Panc1 (cell line): ENCODE results near the gene ADAT2. TPM values are rescaled to one million over a fixed set of nuclear protein-coding genes. Genes with fewer than 3 reads are reported as not detected.
"Not testable (repeated sequence)": the region's sequence is repeated elsewhere in the genome, so short reads cannot be mapped to it uniquely, and the experiment has no call there.

Experiments used
- ATAC-seq: fragments of 200-7000 bp; cut with Tn5 transposase; 2 replicates; pipeline ENCODE4 v1.9.1; 2020; ENCODE audit warnings: mild to moderate bottlenecking, moderate library complexity
- BruUV-seq: library from RNA; stranded (reverse); fragments of 400-500 nt; replicated peaks from 2 replicates; lab custom pipeline; 2021; lab: Mats Ljungman, UMichigan
- CTCF ChIA-PET: fragments of 300-600 bp; sonication (Branson Sonifier 250); formaldehyde crosslinking; loops from one replicate; lab custom pipeline; 2022; ENCODE audit warnings: antibody characterized with exemption; lab: Charles Lee
- POLR2A ChIA-PET: fragments of 300-600 bp; sonication (Branson Sonifier 250); formaldehyde crosslinking; loops from one replicate; lab custom pipeline; 2022; ENCODE audit warnings: antibody characterized with exemption; lab: Charles Lee
- DNase-seq: peaks from one replicate; pipeline ENCODE4 v3.0.0-alpha.2; 2010; ENCODE audit warnings: low read depth, low spot score
- H3K27ac ChIP-seq: 2 replicates; pipeline ENCODE4 v1.5.1; 2011; ENCODE audit warnings: mild to moderate bottlenecking, low read length, inconsistent platforms
- H3K27me3 ChIP-seq: fragments of 200-500 bp; sonication (Bioruptor generic); 2 replicates; pipeline ENCODE4 v1.6.0; 2014; ENCODE audit warnings: low read length, inconsistent platforms; ENCODE audit not compliant: control insufficient read depth, insufficient read depth
- H3K36me3 ChIP-seq: fragments of 200-500 bp; sonication (Bioruptor generic); 2 replicates; pipeline ENCODE4 v1.5.1; 2014; ENCODE audit warnings: inconsistent platforms, mild to moderate bottlenecking, low read length, moderate library complexity; ENCODE audit not compliant: control insufficient read depth, insufficient read depth
- H3K4me1 ChIP-seq: 2 replicates; pipeline ENCODE4 v1.5.1; 2011; ENCODE audit warnings: inconsistent platforms, mild to moderate bottlenecking, low read length, moderate library complexity; ENCODE audit not compliant: control insufficient read depth, insufficient read depth
- H3K4me3 ChIP-seq, 2 experiments: 2 replicates each; pipeline ENCODE4 v1.5.1; 2011 to 2012; ENCODE audit warnings: low read depth in 2 of 2, low read length in 2 of 2, mild to moderate bottlenecking in 2 of 2, inconsistent platforms in 1 of 2, moderate library complexity in 1 of 2
- H3K9me3 ChIP-seq: fragments of 200-500 bp; sonication (Bioruptor generic); 2 replicates; pipeline ENCODE4 v1.5.1; 2014; ENCODE audit warnings: low read depth, mild to moderate bottlenecking, inconsistent platforms, low read length, moderate library complexity; ENCODE audit not compliant: control insufficient read depth, insufficient read depth
- CTCF ChIP-seq: fragments of 450-650 bp; IDR thresholded peaks from 2 replicates; pipeline ENCODE4 v1.5.1; 2017; ENCODE audit warnings: mild to moderate bottlenecking
- POLR2AphosphoS5 ChIP-seq: IDR thresholded peaks from 2 replicates; pipeline ENCODE4 v1.6.1; 2012; ENCODE audit warnings: mild to moderate bottlenecking, low read depth, low read length, moderate library complexity
- SIN3A ChIP-seq: IDR thresholded peaks from 2 replicates; pipeline ENCODE4 v1.6.1; 2012; ENCODE audit warnings: low read depth, mild to moderate bottlenecking, low read length, moderate library complexity, borderline replicate concordance; ENCODE audit not compliant: insufficient read depth
- TCF7L2 ChIP-seq: IDR thresholded peaks from 2 replicates; pipeline ENCODE4 v1.6.1; 2011; ENCODE audit warnings: mild to moderate bottlenecking, low read depth, low read length, inconsistent platforms
- in situ Hi-C: cut with HindIII; loops from 2 replicates; pipeline ENCODE4 v1.10.0; 2016; ENCODE audit warnings: low sequenced_read_pairs, low pct_unique_long_range_greater_than_20kb
- intact Hi-C: fragments of 100-400 bp; cut with micrococcal nuclease; formaldehyde crosslinking; loops from one replicate; pipeline ENCODE4 v1.10.0; 2022; ENCODE audit not compliant: unreplicated experiment
- total RNA-seq: library from RNA; stranded (reverse); gene quantifications from one replicate; pipeline ENCODE4 v1.2.1, GENCODE V29; 2021; ENCODE audit not compliant: unreplicated experiment
- TF ChIP-seq, protein P1 (sequence below), 2 experiments: IDR thresholded peaks; 2 replicates each; pipeline ENCODE4 v1.6.1; 2011 to 2012; ENCODE audit warnings: low read depth in 2 of 2, control low read depth in 1 of 2, low read length in 1 of 2, mild to moderate bottlenecking in 1 of 2, moderate library complexity in 1 of 2; ENCODE audit not compliant: insufficient read depth in 1 of 2

Gene ADAT2
- total RNA-seq, 1 experiment from 2014 or later = 6.4 TPM

DNA sequence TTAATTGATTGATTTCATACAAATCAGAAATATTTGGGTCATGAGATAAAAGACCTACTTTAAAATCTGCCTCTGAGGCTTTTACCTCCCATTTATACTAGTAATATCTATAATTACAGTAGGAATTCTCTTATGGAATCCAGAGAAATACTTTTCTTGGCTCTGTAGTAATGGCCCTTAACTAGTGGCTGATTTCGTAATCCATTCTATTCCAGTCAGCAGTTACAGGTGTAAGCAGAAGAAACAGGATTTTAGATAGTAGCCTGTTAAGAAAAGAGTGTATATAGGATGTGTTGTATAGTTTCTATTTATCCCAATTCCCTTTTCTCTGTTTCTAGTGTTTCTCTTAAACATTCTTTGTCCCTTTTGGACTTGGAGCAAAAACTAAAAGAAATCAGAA is 21.3 kb upstream of the ADAT2 start:
- Histone ChIP-seq H3K27me3 (no peaks in the 10 kb centered on the region), H3K4me1 (no peaks in the 10 kb centered on the region), H3K36me3 (no peaks in the 10 kb centered on the region; the same call in 1 of the 2 replicates), H3K27ac (no peak overlapping the region), H3K9me3 (no peaks in the 10 kb centered on the region), H3K4me3 (no peak overlapping the region)
- no peak for ATAC-seq
- TF ChIP-seq POLR2AphosphoS5 (no peak), SIN3A (no peak), CTCF (no peak), TCF7L2 (no peak)
- TF ChIP-seq, protein P1, sequence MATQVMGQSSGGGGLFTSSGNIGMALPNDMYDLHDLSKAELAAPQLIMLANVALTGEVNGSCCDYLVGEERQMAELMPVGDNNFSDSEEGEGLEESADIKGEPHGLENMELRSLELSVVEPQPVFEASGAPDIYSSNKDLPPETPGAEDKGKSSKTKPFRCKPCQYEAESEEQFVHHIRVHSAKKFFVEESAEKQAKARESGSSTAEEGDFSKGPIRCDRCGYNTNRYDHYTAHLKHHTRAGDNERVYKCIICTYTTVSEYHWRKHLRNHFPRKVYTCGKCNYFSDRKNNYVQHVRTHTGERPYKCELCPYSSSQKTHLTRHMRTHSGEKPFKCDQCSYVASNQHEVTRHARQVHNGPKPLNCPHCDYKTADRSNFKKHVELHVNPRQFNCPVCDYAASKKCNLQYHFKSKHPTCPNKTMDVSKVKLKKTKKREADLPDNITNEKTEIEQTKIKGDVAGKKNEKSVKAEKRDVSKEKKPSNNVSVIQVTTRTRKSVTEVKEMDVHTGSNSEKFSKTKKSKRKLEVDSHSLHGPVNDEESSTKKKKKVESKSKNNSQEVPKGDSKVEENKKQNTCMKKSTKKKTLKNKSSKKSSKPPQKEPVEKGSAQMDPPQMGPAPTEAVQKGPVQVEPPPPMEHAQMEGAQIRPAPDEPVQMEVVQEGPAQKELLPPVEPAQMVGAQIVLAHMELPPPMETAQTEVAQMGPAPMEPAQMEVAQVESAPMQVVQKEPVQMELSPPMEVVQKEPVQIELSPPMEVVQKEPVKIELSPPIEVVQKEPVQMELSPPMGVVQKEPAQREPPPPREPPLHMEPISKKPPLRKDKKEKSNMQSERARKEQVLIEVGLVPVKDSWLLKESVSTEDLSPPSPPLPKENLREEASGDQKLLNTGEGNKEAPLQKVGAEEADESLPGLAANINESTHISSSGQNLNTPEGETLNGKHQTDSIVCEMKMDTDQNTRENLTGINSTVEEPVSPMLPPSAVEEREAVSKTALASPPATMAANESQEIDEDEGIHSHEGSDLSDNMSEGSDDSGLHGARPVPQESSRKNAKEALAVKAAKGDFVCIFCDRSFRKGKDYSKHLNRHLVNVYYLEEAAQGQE (IDR thresholded peaks at IDR 0.05; ENCODE audit: insufficient read depth in 1 of 2, low read depth in 2 of 2, low read length in 1 of 2) = no peak
- CTCF ChIA-PET = no interaction called here
- POLR2A ChIA-PET = no interaction called here
- intact Hi-C loops (no loop called here), in situ Hi-C loops (no loop called here)
- no peak for DNase-seq
- BruUV-seq = no TSS peak

- H3K4me3 ChIP-seq, DNase-seq, H3K27ac ChIP-seq, BruUV-seq, in situ Hi-C loops, CTCF ChIA-PET, intact Hi-C loops, H3K9me3 ChIP-seq, H3K27me3 ChIP-seq, H3K4me1 ChIP-seq, ATAC-seq, POLR2A ChIA-PET, H3K36me3 ChIP-seq: not testable (repeated sequence)
Measured at GRCh38 chr6:143468823-143469222, 18.3 kb upstream of the ADAT2 start.

- in situ Hi-C loops (no loop called here), intact Hi-C loops (no loop called here)
- H3K4me1 ChIP-seq = no peaks in the 10 kb centered on the region
- H3K4me3 ChIP-seq = no peak overlapping the region
- no peaks in the 10 kb centered on the region; the same call in 1 of the 2 replicates for H3K36me3 ChIP-seq
- H3K9me3 ChIP-seq = no peaks in the 10 kb centered on the region
- no peak for DNase-seq
- ATAC-seq = no peak
- POLR2A ChIA-PET = no interaction called here
- no TSS peak for BruUV-seq
- TF ChIP-seq CTCF (no peak), POLR2AphosphoS5 (no peak), TCF7L2 (no peak), SIN3A (no peak)
- TF ChIP-seq, protein P1 (IDR thresholded peaks at IDR 0.05; ENCODE audit: insufficient read depth in 1 of 2, low read depth in 2 of 2, low read length in 1 of 2) = no peak
- H3K27ac ChIP-seq = no peak overlapping the region
- no peaks in the 10 kb centered on the region for H3K27me3 ChIP-seq
- CTCF ChIA-PET = no interaction called here
Measured at GRCh38 chr6:143468026-143468425, 17.5 kb upstream of the ADAT2 start.
